Measurements from ENCODE around the gene NFYC.
"Not testable (repeated sequence)": the region's sequence is repeated elsewhere in the genome, so short reads cannot be mapped to it uniquely, and the experiment has no call there.

The NFYC gene

GRCh38 chr1:40708750-40709099 lies 17.2 kb downstream of the NFYC start:
- no peak for DNase-seq

GRCh38 chr1:40709100-40709801 lies 17.7 kb downstream of the NFYC start:
- DNase-seq, result peak; percentile 89

GRCh38 chr1:40709802-40710278 lies 18.3 kb downstream of the NFYC start:
- DNase-seq, result no peak

GRCh38 chr1:40710581-40711315 lies 19.2 kb downstream of the NFYC start:
- DNase-seq, result no peak

- DNase-seq, result no peak
Observed at GRCh38 chr1:40711465-40712404, 20.2 kb downstream of the NFYC start.

- no peak for DNase-seq
Observed at GRCh38 chr1:40712405-40712944, 21.0 kb downstream of the NFYC start.

- DNase-seq, result no peak
Observed at GRCh38 chr1:40712997-40713396, 21.5 kb downstream of the NFYC start.

GRCh38 chr1:40715491-40716059 lies 24.1 kb downstream of the NFYC start:
- DNase-seq, result no peak

- DNase-seq, result no peak
Observed at GRCh38 chr1:40717065-40717464, 25.6 kb downstream of the NFYC start.

GRCh38 chr1:40717955-40718354 lies 26.5 kb downstream of the NFYC start:
- DNase-seq, result no peak

GRCh38 chr1:40720493-40720892 lies 29.0 kb downstream of the NFYC start:
- DNase-seq, result no peak

- no peak for DNase-seq
Observed at GRCh38 chr1:40722622-40723021, 31.1 kb downstream of the NFYC start.

GRCh38 chr1:40723196-40723955 lies 31.9 kb downstream of the NFYC start:
- DNase-seq, result no peak

- not testable (repeated sequence) for DNase-seq
Observed at GRCh38 chr1:40727662-40728061, 36.2 kb downstream of the NFYC start.

GRCh38 chr1:40729316-40729862 lies 37.9 kb downstream of the NFYC start:
- not testable (repeated sequence) for DNase-seq

- no peak for DNase-seq
Observed at GRCh38 chr1:40732756-40733301, 41.3 kb downstream of the NFYC start.

- DNase-seq, result no peak
Observed at GRCh38 chr1:40734882-40735628, 43.6 kb downstream of the NFYC start.

GRCh38 chr1:40736085-40736531 lies 44.6 kb downstream of the NFYC start:
- DNase-seq, result no peak

GRCh38 chr1:40738831-40739230 lies 47.3 kb downstream of the NFYC start:
- DNase-seq, result no peak

GRCh38 chr1:40739455-40740008 lies 48.0 kb downstream of the NFYC start:
- DNase-seq, result no peak

Data from left hindlimb (tissue), 1 donor.